Gastroesophageal sphincter (tissue), 4 donors: ENCODE results near the gene INPP1. TPM values are rescaled to one million over a fixed set of nuclear protein-coding genes. Genes with fewer than 3 reads are reported as not detected.

Source experiments
- ATAC-seq: fragments of 150-250 bp; one replicate; pipeline ENCODE4 v1.9.1; 2016; ENCODE audit warnings: mild to moderate bottlenecking, moderate library complexity
- H3K27ac ChIP-seq, 4 donors: fragments of 200-600 bp; sonication (generic) in 3 of 4; 1 replicate in 3 of 4; 2 replicates in 1 of 4; pipeline ENCODE4 v1.5.1; 2016 to 2019
- H3K27me3 ChIP-seq: fragments of 200-600 bp; sonication (generic); one replicate; pipeline ENCODE4 v1.5.1; 2019
- H3K36me3 ChIP-seq, 2 donors: fragments of 200-600 bp; sonication (generic); one replicate each; pipeline ENCODE4 v1.5.1; 2019; ENCODE audit warnings: control low read depth in 1 of 2
- H3K4me1 ChIP-seq, 3 donors: fragments of 200-600 bp; sonication (generic); 1 replicate in 2 of 3; 2 replicates in 1 of 3; pipeline ENCODE4 v1.5.1; 2016 to 2019; ENCODE audit warnings: control low read depth in 2 of 3
- H3K4me3 ChIP-seq, 2 donors: fragments of 200-600 bp; sonication (generic); one replicate each; pipeline ENCODE4 v1.5.1; 2019; ENCODE audit warnings: mild to moderate bottlenecking in 1 of 2, moderate library complexity in 1 of 2
- H3K9me3 ChIP-seq, 3 donors: fragments of 200-600 bp; sonication (generic); one replicate each; pipeline ENCODE4 v1.5.1; 2017 to 2019; ENCODE audit warnings: control low read depth in 2 of 3
- EP300 ChIP-seq: sonication (generic); formaldehyde crosslinking; IDR thresholded peaks from one replicate; pipeline ENCODE4 v1.6.1; 2017; ENCODE audit warnings: antibody characterized with exemption, mild to moderate bottlenecking
- POLR2A ChIP-seq, 2 donors: fragments of 450-650 bp; IDR thresholded peaks; one replicate each; pipeline ENCODE4 v1.6.1; 2017; ENCODE audit warnings: antibody characterized with exemption in 2 of 2, mild to moderate bottlenecking in 2 of 2, moderate library complexity in 1 of 2
- POLR2AphosphoS5 ChIP-seq: sonication (generic); formaldehyde crosslinking; IDR thresholded peaks from one replicate; pipeline ENCODE4 v1.6.1; 2017; ENCODE audit warnings: antibody characterized with exemption
- WGBS, 2 donors: methylation state at CpG; one replicate each; pipeline ENCODE4 v1.1.5; 2018; ENCODE audit warnings: low coverage in 1 of 2; 5-methylcytosine and 5-hydroxymethylcytosine counted together
- total RNA-seq, 4 donors: library from RNA; depleted of rRNA; stranded (reverse); fragments of >200 nt; gene quantifications; one replicate each; pipeline ENCODE4 v1.1.0, GENCODE V29; 2016
- TF ChIP-seq, protein P1 (sequence below), 4 experiments: fragments of 200-600 bp in 2 of 4; fragments of 450-650 bp in 2 of 4; sonication (generic) in 1 of 4; IDR thresholded peaks; one replicate each; pipeline ENCODE4 v1.5.1; 2017 to 2019; ENCODE audit warnings: antibody characterized with exemption in 4 of 4, mild to moderate bottlenecking in 2 of 4, moderate library complexity in 2 of 4

INPP1 gene
- total RNA-seq, 4 donors from 2014 or later, result 18.3 to 27.7 (median 22.9) TPM

DNA sequence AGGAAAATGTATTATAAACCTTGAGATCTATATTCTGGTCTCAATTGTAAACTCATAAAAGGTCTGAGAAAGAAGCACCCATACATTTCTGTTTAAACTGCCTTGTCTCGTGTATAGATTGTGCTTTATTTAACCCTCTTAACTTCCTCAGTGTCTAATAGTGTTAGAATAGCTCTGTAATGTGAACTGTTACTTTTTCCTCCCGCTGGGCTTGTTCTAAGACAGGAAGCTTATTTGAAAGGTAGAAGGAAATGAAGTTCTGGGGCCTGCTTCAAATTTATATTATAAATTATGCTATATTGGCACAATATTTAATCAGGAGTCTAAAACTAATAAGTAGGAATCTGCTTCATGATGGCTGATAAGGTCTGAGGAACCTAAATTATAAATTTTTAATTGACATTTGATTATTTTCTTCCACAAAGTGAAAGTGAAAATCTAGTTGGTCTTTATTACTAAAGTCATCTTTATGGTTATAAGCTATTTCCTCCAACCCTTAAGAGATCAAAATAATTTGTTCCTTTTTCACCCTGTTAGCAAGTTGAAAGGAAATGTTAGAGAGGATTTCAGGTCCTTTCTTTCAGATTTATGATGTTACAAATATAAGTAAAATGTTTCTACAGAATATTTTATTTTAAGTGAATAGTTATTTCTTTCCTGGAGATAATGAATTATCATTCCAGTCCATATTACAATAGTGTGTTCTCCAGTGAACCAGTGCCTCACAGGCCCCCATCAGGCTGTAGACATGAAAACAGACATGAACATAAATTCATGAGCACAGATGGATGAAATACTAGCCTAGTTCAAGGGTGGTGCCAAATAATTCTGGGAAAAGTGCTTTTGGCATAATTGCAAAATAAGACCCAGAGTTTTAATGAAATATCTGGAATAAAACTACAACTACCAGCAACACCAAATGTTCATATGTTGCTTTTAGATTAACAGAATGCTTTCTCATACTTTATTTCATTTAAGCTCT is 72.7 kb downstream of the INPP1 start:
- H3K4me3 ChIP-seq, result no peak overlapping the region
- H3K27me3 ChIP-seq, result no peaks in the 10 kb centered on the region
- H3K36me3 ChIP-seq, result no peaks in the 10 kb centered on the region
- no peaks in the 10 kb centered on the region for H3K9me3 ChIP-seq
- ATAC-seq, result no peak
- WGBS, 2 donors, result 48 to 71% methylated on average over 1 to 2 of the region's 2 CpGs
- TF ChIP-seq POLR2A (IDR thresholded peaks at IDR 0.05) (no peak), EP300 (no peak), POLR2AphosphoS5 (no peak)
- TF ChIP-seq, protein P1, sequence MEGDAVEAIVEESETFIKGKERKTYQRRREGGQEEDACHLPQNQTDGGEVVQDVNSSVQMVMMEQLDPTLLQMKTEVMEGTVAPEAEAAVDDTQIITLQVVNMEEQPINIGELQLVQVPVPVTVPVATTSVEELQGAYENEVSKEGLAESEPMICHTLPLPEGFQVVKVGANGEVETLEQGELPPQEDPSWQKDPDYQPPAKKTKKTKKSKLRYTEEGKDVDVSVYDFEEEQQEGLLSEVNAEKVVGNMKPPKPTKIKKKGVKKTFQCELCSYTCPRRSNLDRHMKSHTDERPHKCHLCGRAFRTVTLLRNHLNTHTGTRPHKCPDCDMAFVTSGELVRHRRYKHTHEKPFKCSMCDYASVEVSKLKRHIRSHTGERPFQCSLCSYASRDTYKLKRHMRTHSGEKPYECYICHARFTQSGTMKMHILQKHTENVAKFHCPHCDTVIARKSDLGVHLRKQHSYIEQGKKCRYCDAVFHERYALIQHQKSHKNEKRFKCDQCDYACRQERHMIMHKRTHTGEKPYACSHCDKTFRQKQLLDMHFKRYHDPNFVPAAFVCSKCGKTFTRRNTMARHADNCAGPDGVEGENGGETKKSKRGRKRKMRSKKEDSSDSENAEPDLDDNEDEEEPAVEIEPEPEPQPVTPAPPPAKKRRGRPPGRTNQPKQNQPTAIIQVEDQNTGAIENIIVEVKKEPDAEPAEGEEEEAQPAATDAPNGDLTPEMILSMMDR (IDR thresholded peaks at IDR 0.05), result no peak
- H3K27ac ChIP-seq, result peak overlapping the region in 1 of 4 donors; percentile 32
- peaks cover 0 to 90% (median 12%) of the 10 kb centered on the region in 3 donors for H3K4me1 ChIP-seq

DNA sequence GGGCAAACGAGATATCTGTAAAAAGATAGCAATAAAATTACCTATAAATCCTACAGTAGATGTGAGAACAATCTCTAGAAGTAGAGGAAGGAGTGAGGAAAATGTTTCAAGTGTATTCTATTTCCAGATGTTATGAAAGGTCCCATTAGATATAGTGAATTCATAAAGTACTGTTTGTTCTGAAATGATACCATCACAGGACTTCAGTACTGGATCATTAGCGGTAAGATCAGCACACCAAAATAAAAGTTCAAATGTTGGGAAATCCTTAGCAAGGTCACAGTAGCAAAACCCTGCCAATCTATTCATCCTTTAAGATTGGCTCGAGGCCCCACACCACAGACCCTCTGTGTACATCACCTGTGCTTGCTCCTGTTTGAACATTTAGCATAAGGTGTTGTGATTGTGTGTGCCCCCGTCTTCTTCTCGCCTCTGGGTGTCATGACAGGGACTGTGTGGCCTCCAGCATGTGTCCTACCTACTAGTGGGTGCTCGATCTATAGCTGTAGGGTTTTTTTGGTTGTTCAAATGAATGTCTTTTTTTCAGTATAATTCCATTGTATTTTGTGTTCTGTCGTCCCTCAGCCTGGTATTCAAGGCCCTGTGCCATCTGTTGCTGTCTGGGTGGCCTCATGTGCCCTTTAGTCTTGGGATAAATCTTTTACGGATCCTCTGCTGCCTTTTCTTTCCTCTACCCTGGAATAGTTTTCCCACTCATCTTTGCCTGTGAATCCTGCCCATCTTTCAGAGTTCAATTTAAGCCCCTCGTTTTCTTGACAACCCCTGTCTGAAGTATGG is 73.9 kb downstream of the INPP1 start:
- Histone ChIP-seq H3K36me3 (no peaks in the 10 kb centered on the region), H3K9me3 (no peaks in the 10 kb centered on the region), H3K27ac (peak overlapping the region in 1 of 4 donors; percentile 32), H3K27me3 (no peaks in the 10 kb centered on the region), H3K4me1 (peaks cover 0 to 85% (median 12%) of the 10 kb centered on the region in 3 donors), H3K4me3 (no peak overlapping the region)
- WGBS, 2 donors, result 81 to 90% methylated on average over 4 to 9 of the region's 9 CpGs
- TF ChIP-seq POLR2AphosphoS5, result no peak
- TF ChIP-seq, protein P1 (IDR thresholded peaks at IDR 0.05), result no peak
- TF ChIP-seq POLR2A (IDR thresholded peaks at IDR 0.05), result no peak
- TF ChIP-seq EP300, result no peak
- no peak for ATAC-seq

- ATAC-seq, result no peak
- Histone ChIP-seq H3K4me3 (no peak overlapping the region), H3K4me1 (peaks cover 0 to 70% (median 12%) of the 10 kb centered on the region in 3 donors), H3K9me3 (no peaks in the 10 kb centered on the region), H3K27me3 (no peaks in the 10 kb centered on the region), H3K36me3 (no peaks in the 10 kb centered on the region), H3K27ac (no peak overlapping the region)
- TF ChIP-seq EP300, result no peak
- TF ChIP-seq POLR2AphosphoS5, result no peak
- TF ChIP-seq POLR2A (IDR thresholded peaks at IDR 0.05), result no peak
- TF ChIP-seq, protein P1 (IDR thresholded peaks at IDR 0.05), result no peak
- 83% methylated on average over 1 of the region's 1 CpG; no CpG with 5 or more reads in 1 of the 2 donors for WGBS, 2 donors
Measured at GRCh38 chr2:190418727-190419126, 75.3 kb downstream of the INPP1 start.

- no peak for ATAC-seq
- no peaks in the 10 kb centered on the region for H3K27me3 ChIP-seq
- H3K27ac ChIP-seq, result peak overlapping the region in 1 of 4 donors; percentile 5
- no peaks in the 10 kb centered on the region for H3K9me3 ChIP-seq
- peaks cover 0 to 54% (median 11%) of the 10 kb centered on the region in 3 donors for H3K4me1 ChIP-seq
- no peaks in the 10 kb centered on the region for H3K36me3 ChIP-seq
- H3K4me3 ChIP-seq, result no peak overlapping the region
- TF ChIP-seq, protein P1 (IDR thresholded peaks at IDR 0.05), result no peak
- TF ChIP-seq POLR2AphosphoS5, result no peak
- no peak for TF ChIP-seq EP300
- TF ChIP-seq POLR2A (IDR thresholded peaks at IDR 0.05), result no peak
- WGBS, 2 donors, result 27 to 58% methylated on average over 1 of the region's 1 CpG
Measured at GRCh38 chr2:190420801-190421200, 77.4 kb downstream of the INPP1 start.

Other genes starting within 250 kb of the INPP1 start
- 10 to 100 TPM; 16.5 to 20.1 (median 18.3) TPM for gene HIBCH, start 23.8 kb upstream of the INPP1 start, total RNA-seq
- 100 to 1,000 TPM in 3 of 4 donors, 10 to 100 TPM in 1; 80.2 to 176 (median 143) TPM for gene MFSD6, start 64.8 kb downstream of the INPP1 start, total RNA-seq
- 1 to 10 TPM in 3 of 4 donors, under 1 TPM in 1; 0.94 to 5.3 (median 3.5) TPM for gene NEMP2, start 191.1 kb downstream of the INPP1 start, total RNA-seq